WTC11 (cell line): Measurements from ENCODE around the gene CARMIL1. TPM values are rescaled to one million over a fixed set of nuclear protein-coding genes. Genes with fewer than 3 reads are reported as not detected.

Experiments used
- ATAC-seq: fragments of 200-7000 bp; cut with Tn5 transposase; 2 replicates; pipeline ENCODE4 v1.10.0; 2021; ENCODE audit warnings: mild to moderate bottlenecking, moderate library complexity
- CTCF ChIA-PET: fragments of 300-600 bp; sonication (Branson Sonifier 250); formaldehyde crosslinking; loops from one replicate; lab custom pipeline; 2021; ENCODE audit warnings: antibody characterized with exemption; lab: Charles Lee
- POLR2A ChIA-PET: fragments of 350-600 bp; sonication (Branson Sonifier 250); formaldehyde crosslinking; loops from one replicate; lab custom pipeline; 2021; ENCODE audit warnings: antibody characterized with exemption; lab: Charles Lee
- DNase-seq: peaks from one replicate; pipeline ENCODE4 v3.0.0; 2021; ENCODE audit warnings: low spot score
- H3K27ac Mint-ChIP-seq: 2 replicates; pipeline ENCODE4 v1.8.0; 2021; ENCODE audit warnings: mixed read lengths
- H3K27me3 Mint-ChIP-seq: 2 replicates; pipeline ENCODE4 v1.8.0; 2021; ENCODE audit warnings: low read depth, mild to moderate bottlenecking, moderate library complexity, mixed read lengths
- H3K36me3 Mint-ChIP-seq: 2 replicates; pipeline ENCODE4 v1.8.0; 2021; ENCODE audit warnings: mixed read lengths
- H3K4me1 Mint-ChIP-seq: 2 replicates; pipeline ENCODE4 v1.8.0; 2022; ENCODE audit warnings: mixed read lengths
- H3K4me3 Mint-ChIP-seq: 2 replicates; pipeline ENCODE4 v1.8.0; 2021; ENCODE audit warnings: mild to moderate bottlenecking, moderate library complexity, mixed read lengths
- H3K9me3 Mint-ChIP-seq: 2 replicates; pipeline ENCODE4 v1.8.0; 2021; ENCODE audit warnings: mixed read lengths
- AFF4 ChIP-seq: sonication (generic); formaldehyde crosslinking; IDR thresholded peaks from 2 replicates; pipeline ENCODE4 v1.8.1; 2023; ENCODE audit warnings: mild to moderate bottlenecking, missing genetic modification reagents, borderline replicate concordance
- AR ChIP-seq: fragments of 250-450 bp; sonication (Bioruptor Pico); IDR thresholded peaks from 2 replicates; pipeline ENCODE4 v1.9.0; 2021; ENCODE audit warnings: mild to moderate bottlenecking
- E2F5 ChIP-seq: sonication (generic); formaldehyde crosslinking; IDR thresholded peaks from 2 replicates; pipeline ENCODE4 v1.8.1; 2022; ENCODE audit warnings: mild to moderate bottlenecking, moderate library complexity, missing genetic modification reagents
- EMX1 ChIP-seq: fragments of 250-450 bp; sonication (Bioruptor Pico); IDR thresholded peaks from 2 replicates; pipeline ENCODE4 v1.8.0; 2021; ENCODE audit warnings: mild to moderate bottlenecking
- FOXK1 ChIP-seq: sonication (generic); formaldehyde crosslinking; IDR thresholded peaks from 2 replicates; pipeline ENCODE4 v1.8.0; 2022; ENCODE audit warnings: mild to moderate bottlenecking, moderate library complexity, missing genetic modification reagents
- MXD4 ChIP-seq: fragments of 250-450 bp; sonication (Bioruptor Pico); IDR thresholded peaks from 2 replicates; pipeline ENCODE4 v1.8.0; 2021; ENCODE audit warnings: mild to moderate bottlenecking, moderate library complexity, borderline replicate concordance
- MYBL2 ChIP-seq: sonication (generic); formaldehyde crosslinking; IDR thresholded peaks from 2 replicates; pipeline ENCODE4 v1.8.1; 2023; ENCODE audit warnings: mild to moderate bottlenecking, moderate library complexity, missing genetic modification reagents
- NR1H2 ChIP-seq: sonication (generic); formaldehyde crosslinking; IDR thresholded peaks from 2 replicates; pipeline ENCODE4 v1.9.0; 2021; ENCODE audit warnings: mild to moderate bottlenecking, moderate library complexity, missing genetic modification reagents
- OVOL2 ChIP-seq: fragments of 250-450 bp; sonication (Bioruptor Pico); IDR thresholded peaks from 2 replicates; pipeline ENCODE4 v1.9.0; 2021; ENCODE audit warnings: mild to moderate bottlenecking, borderline replicate concordance
- PRRX2 ChIP-seq: fragments of 250-450 bp; sonication (Bioruptor Pico); IDR thresholded peaks from 2 replicates; pipeline ENCODE4 v1.8.0; 2021; ENCODE audit warnings: mild to moderate bottlenecking
- ZNF232 ChIP-seq: sonication (generic); formaldehyde crosslinking; IDR thresholded peaks from 2 replicates; pipeline ENCODE4 v1.8.0; 2022; ENCODE audit warnings: mild to moderate bottlenecking, missing genetic modification reagents
- ZSCAN18 ChIP-seq: fragments of 250-450 bp; sonication (Bioruptor Pico); IDR thresholded peaks from 2 replicates; pipeline ENCODE4 v2.1.2; 2022; ENCODE audit warnings: mild to moderate bottlenecking, moderate library complexity
- total RNA-seq: library from RNA; stranded (reverse); gene quantifications from 3 replicates; pipeline ENCODE4 v1.2.3, GENCODE V29; 2021
- TF ChIP-seq, protein P1 (sequence below): sonication (generic); formaldehyde crosslinking; conservative IDR thresholded peaks from 2 replicates; pipeline ENCODE4 v1.8.1; 2023; ENCODE audit warnings: mild to moderate bottlenecking, low read depth, missing genetic modification reagents, moderate library complexity
- TF ChIP-seq, protein P2 (sequence below): fragments of 250-450 bp; sonication (Bioruptor Pico); IDR thresholded peaks from 2 replicates; pipeline ENCODE4 v1.8.0; 2021; ENCODE audit warnings: mild to moderate bottlenecking
- TF ChIP-seq, protein P3 (sequence below): fragments of 250-450 bp; sonication (Bioruptor Pico); IDR thresholded peaks from 2 replicates; pipeline ENCODE4 v1.9.0; 2021; ENCODE audit warnings: mild to moderate bottlenecking

The CARMIL1 gene
- total RNA-seq, 1 experiment from 2014 or later = 36.2 TPM

- Mint-ChIP-seq H3K36me3 (peaks cover 22% of the 10 kb centered on the region), H3K27ac (no peak overlapping the region), H3K4me1 (peaks cover 7% of the 10 kb centered on the region), H3K4me3 (no peak overlapping the region), H3K27me3 (no peaks in the 10 kb centered on the region), H3K9me3 (no peaks in the 10 kb centered on the region)
- ChIA-PET POLR2A (no interaction called here), CTCF (no interaction called here)
- DNase-seq (no peak), ATAC-seq (no peak)
- TF ChIP-seq, protein P1, sequence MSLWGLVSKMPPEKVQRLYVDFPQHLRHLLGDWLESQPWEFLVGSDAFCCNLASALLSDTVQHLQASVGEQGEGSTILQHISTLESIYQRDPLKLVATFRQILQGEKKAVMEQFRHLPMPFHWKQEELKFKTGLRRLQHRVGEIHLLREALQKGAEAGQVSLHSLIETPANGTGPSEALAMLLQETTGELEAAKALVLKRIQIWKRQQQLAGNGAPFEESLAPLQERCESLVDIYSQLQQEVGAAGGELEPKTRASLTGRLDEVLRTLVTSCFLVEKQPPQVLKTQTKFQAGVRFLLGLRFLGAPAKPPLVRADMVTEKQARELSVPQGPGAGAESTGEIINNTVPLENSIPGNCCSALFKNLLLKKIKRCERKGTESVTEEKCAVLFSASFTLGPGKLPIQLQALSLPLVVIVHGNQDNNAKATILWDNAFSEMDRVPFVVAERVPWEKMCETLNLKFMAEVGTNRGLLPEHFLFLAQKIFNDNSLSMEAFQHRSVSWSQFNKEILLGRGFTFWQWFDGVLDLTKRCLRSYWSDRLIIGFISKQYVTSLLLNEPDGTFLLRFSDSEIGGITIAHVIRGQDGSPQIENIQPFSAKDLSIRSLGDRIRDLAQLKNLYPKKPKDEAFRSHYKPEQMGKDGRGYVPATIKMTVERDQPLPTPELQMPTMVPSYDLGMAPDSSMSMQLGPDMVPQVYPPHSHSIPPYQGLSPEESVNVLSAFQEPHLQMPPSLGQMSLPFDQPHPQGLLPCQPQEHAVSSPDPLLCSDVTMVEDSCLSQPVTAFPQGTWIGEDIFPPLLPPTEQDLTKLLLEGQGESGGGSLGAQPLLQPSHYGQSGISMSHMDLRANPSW (CRISPR knock-in tag) = no peak
- TF ChIP-seq E2F5 (CRISPR knock-in tag) = no peak
- no peak for TF ChIP-seq FOXK1 (CRISPR knock-in tag)
- no peak for TF ChIP-seq EMX1 (CRISPR knock-in tag)
- no peak for TF ChIP-seq PRRX2 (CRISPR knock-in tag)
- no peak for TF ChIP-seq AFF4 (CRISPR knock-in tag)
- TF ChIP-seq ZNF232 (CRISPR knock-in tag) = no peak
- TF ChIP-seq, protein P2, sequence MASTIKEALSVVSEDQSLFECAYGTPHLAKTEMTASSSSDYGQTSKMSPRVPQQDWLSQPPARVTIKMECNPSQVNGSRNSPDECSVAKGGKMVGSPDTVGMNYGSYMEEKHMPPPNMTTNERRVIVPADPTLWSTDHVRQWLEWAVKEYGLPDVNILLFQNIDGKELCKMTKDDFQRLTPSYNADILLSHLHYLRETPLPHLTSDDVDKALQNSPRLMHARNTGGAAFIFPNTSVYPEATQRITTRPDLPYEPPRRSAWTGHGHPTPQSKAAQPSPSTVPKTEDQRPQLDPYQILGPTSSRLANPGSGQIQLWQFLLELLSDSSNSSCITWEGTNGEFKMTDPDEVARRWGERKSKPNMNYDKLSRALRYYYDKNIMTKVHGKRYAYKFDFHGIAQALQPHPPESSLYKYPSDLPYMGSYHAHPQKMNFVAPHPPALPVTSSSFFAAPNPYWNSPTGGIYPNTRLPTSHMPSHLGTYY (CRISPR knock-in tag) = no peak
- no peak for TF ChIP-seq NR1H2 (CRISPR knock-in tag)
- TF ChIP-seq AR = no peak
These were observed 262.1 kb downstream of the CARMIL1 start for GRCh38 chr6:25541228-25541627.

GRCh38 chr6:25542984-25543910 is 264.1 kb downstream of the CARMIL1 start:
- H3K27ac Mint-ChIP-seq = no peak overlapping the region
- no peaks in the 10 kb centered on the region for H3K9me3 Mint-ChIP-seq
- peaks cover 1% of the 10 kb centered on the region; the same call in 1 of the 2 replicates for H3K4me1 Mint-ChIP-seq

More at GRCh38 chr6:25542984-25543910, 264.1 kb downstream of the CARMIL1 start:
- CTCF ChIA-PET = no interaction called here
- Mint-ChIP-seq H3K4me3 (no peak overlapping the region), H3K27me3 (no peaks in the 10 kb centered on the region), H3K36me3 (peaks cover 19% of the 10 kb centered on the region)
- TF ChIP-seq MXD4 (CRISPR knock-in tag) (no peak), OVOL2 (CRISPR knock-in tag) (no peak), ZNF232 (CRISPR knock-in tag) (no peak), MYBL2 (CRISPR knock-in tag) (no peak), ZSCAN18 (CRISPR knock-in tag) (no peak)
- TF ChIP-seq, protein P3, sequence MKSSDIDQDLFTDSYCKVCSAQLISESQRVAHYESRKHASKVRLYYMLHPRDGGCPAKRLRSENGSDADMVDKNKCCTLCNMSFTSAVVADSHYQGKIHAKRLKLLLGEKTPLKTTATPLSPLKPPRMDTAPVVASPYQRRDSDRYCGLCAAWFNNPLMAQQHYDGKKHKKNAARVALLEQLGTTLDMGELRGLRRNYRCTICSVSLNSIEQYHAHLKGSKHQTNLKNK (CRISPR knock-in tag) = no peak
- DNase-seq (no peak), ATAC-seq (no peak)
- POLR2A ChIA-PET = no interaction called here
